Measurements from ENCODE around the gene UBALD2. TPM values are rescaled to one million over a fixed set of nuclear protein-coding genes. Genes with fewer than 3 reads are reported as not detected.

Gene UBALD2
- 47.5 to 118 TPM (median 102 TPM) in 5 replicates for total RNA-seq (2022; extraction: Qiagen RNA extraction; ENCODE audit: low read depth)

DNA sequence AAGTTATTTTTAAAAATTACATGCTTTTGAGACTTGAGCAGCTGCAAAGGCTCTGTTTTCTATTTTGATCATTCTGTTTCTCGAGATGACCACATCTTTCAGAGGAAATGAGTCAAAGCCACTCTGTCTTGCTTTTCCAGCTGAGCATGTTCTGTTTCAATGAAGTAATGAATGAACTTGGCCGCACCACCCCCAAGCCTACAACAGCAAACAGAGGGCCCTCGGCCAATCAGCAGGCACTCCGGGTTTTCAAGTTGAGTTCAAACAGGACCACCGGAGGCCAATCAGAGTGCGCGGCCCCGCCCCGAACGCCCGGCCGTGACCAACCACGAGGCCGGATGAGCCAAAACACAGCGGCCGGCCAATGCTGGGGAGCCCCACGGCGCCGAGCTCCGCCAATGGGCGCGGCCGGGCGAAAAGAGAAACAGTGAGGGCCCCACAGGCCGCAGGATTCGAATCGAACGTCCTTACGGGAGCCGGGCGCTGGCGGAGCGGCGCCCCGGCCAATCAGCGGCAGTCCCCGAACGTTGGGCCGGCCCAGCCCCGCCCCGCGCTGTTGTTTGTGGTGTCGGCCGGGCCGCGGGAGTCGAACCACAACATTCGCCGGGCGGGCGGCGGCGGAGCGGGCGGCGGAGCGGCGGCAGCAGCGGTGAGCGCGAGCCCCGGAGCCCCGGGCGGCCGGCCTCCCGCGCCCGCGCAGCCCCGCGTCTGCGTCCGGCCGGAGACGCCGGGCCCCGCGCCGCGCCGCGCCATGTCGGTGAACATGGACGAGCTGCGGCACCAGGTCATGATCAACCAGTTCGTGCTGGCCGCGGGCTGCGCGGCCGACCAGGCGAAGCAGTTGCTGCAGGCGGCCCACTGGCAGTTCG, at the start of gene UBALD2:
Gene UBALD2 (plus strand): TSS at position 594 of the 869 bp plus-strand sequence. CDS start 158 bp downstream, at position 752.

DNA sequence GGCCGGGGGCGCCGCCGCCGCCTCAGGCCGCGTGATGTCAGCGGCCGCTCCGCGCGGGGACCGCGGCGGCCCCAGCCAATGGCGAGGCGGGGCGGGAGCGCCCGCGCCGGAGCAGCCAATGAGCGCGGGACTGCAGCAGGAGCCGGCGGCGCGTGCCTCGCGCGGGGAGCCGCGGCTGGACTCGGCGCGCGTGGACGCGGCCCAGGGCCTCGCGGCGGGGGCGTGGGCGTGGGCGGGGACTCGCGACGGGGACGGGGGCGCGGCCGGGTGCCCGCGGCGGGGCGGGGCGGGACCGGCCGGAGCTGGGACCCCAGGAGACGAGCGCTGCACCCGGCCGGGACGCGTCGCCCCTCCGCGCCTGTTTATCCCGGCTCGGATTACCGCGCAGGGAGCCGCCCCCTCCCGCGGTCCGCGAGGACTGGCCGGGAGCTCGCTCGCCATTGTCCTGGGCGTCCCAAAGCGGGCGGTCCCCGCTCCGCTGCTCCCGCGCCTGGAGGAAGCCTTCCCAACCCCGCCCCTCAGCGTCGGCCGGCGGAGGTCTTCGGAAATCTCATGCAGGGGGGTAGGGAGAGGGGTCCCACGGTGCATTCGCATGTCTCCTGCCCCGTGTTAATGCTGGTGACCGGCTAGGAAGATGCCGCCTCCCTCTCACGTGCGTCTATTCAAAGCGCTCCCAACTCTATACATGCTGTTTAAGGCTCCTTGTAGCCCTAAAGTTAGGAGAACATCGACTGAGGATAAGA, 24.5 kb upstream of the UBALD2 start, which contains the start of gene RNF157:
Gene RNF157 (minus strand): TSS at position 33 of the 743 bp plus-strand sequence. CDS start 253 bp downstream, outside the sequence.

DNA sequence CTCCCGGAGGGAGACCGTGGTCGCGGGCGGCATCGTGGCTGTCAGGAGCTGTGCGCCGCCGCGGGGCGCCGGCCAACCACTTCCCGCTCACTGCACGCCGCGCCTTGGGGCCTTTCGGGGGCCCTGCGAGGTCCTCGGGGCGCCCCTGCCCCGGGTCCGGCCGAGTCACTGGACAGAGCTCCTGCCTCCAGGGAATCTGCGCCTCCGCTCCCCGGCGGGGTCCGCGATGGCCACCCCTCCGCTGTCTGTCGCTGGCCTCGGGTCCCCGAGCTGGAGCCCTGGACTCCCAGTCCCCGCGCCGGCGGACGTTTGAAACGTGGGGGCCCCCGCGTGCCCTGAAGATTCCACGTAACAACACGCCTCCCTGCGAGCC, 42.8 kb downstream of the UBALD2 start, which contains the start of gene QRICH2:
Gene QRICH2 (minus strand): TSS at position 311 of the 373 bp plus-strand sequence. CDS start 278 bp downstream, at position 33.

Other genes with a start within 250 kb of the UBALD2 start
- 10.2 to 22.7 TPM (median 18.4 TPM) in 5 replicates for gene EVPL, start 238.0 kb upstream of the UBALD2 start, total RNA-seq (2022; extraction: Qiagen RNA extraction; ENCODE audit: low read depth)
- gene SRP68, start 192.8 kb upstream of the UBALD2 start, total RNA-seq (2022; extraction: Qiagen RNA extraction; ENCODE audit: low read depth): 74.3 to 88.7 TPM (median 83.4 TPM) in 5 replicates
- gene GALR2, start 190.6 kb upstream of the UBALD2 start, total RNA-seq (2022; extraction: Qiagen RNA extraction; ENCODE audit: low read depth): 0.27 to 2.0 TPM (median 1.7 TPM) in 5 replicates
- gene ZACN, start 186.2 kb upstream of the UBALD2 start, total RNA-seq (2022; extraction: Qiagen RNA extraction; ENCODE audit: low read depth): 0.18 to 0.84 TPM (median 0.26 TPM) in 5 replicates
- gene EXOC7, start 161.6 kb upstream of the UBALD2 start, total RNA-seq (2022; extraction: Qiagen RNA extraction; ENCODE audit: low read depth): 54.8 to 70.2 TPM (median 67.2 TPM) in 5 replicates
- gene FOXJ1, start 124.1 kb upstream of the UBALD2 start, total RNA-seq (2022; extraction: Qiagen RNA extraction; ENCODE audit: low read depth): 0.38 to 0.71 TPM (median 0.55 TPM) in 5 replicates
- gene RNF157, start 24.9 kb upstream of the UBALD2 start, total RNA-seq (2022; extraction: Qiagen RNA extraction; ENCODE audit: low read depth): 8.0 to 10.1 TPM (median 8.6 TPM) in 5 replicates
- gene QRICH2, start 42.9 kb downstream of the UBALD2 start, total RNA-seq (2022; extraction: Qiagen RNA extraction; ENCODE audit: low read depth): 0.31 to 1.5 TPM (median 1.4 TPM) in 5 replicates
- gene PRPSAP1, start 88.6 kb downstream of the UBALD2 start, total RNA-seq (2022; extraction: Qiagen RNA extraction; ENCODE audit: low read depth): 54.1 to 68.2 TPM (median 61.5 TPM) in 5 replicates
- gene SPHK1, start 119.3 kb downstream of the UBALD2 start, total RNA-seq (2022; extraction: Qiagen RNA extraction; ENCODE audit: low read depth): 31.3 to 55.5 TPM (median 45.6 TPM) in 5 replicates
- gene UBE2O, start 187.8 kb downstream of the UBALD2 start, total RNA-seq (2022; extraction: Qiagen RNA extraction; ENCODE audit: low read depth): 20.6 to 35.0 TPM (median 33.9 TPM) in 5 replicates
- gene AANAT, start 202.3 kb downstream of the UBALD2 start, total RNA-seq (2022; extraction: Qiagen RNA extraction; ENCODE audit: low read depth): 0.29 to 0.51 TPM (median 0.37 TPM) in 4 of 5 replicates, not detected in the other
- 38.4 to 72.8 TPM (median 67.5 TPM) in 5 replicates for gene RHBDF2, start 236.1 kb downstream of the UBALD2 start, total RNA-seq (2022; extraction: Qiagen RNA extraction; ENCODE audit: low read depth)

All from A549 treated with ZK216348 at 1 μM for 4 hours (cell line).